B cell (primary cell): ENCODE data around the gene POT1. TPM values are rescaled to one million over a fixed set of nuclear protein-coding genes. Genes with fewer than 3 reads are reported as not detected.

Experiments used
- ATAC-seq: fragments of 200-7000 bp; cut with Tn5 transposase; one replicate; pipeline ENCODE4 v1.10.0; 2021; ENCODE audit warnings: low read depth, mild to moderate bottlenecking, moderate number of reproducible peaks, moderate library complexity
- CTCF ChIA-PET: fragments of 350-600 bp; sonication (Branson Sonifier 250); formaldehyde crosslinking; loops from one replicate; lab custom pipeline; 2021; ENCODE audit warnings: antibody characterized with exemption, inconsistent platforms; lab: Charles Lee
- POLR2A ChIA-PET: fragments of 350-600 bp; sonication (Branson Sonifier 250); formaldehyde crosslinking; loops from one replicate; lab custom pipeline; 2021; ENCODE audit warnings: antibody characterized with exemption; lab: Charles Lee
- DNase-seq: peaks from one replicate; pipeline ENCODE4 v3.0.0; 2013
- H2AFZ ChIP-seq: 2 replicates; pipeline ENCODE4 v1.6.1; 2012; ENCODE audit warnings: mild to moderate bottlenecking, low read depth, low read length; ENCODE audit not compliant: insufficient read depth, poor library complexity, severe bottlenecking
- H3K27ac ChIP-seq, 2 donors: 1 replicate in 1 of 2; 2 replicates in 1 of 2; pipeline ENCODE4 v1.5.1; 2012 to 2013; ENCODE audit warnings: low read length in 2 of 2, mild to moderate bottlenecking in 2 of 2, moderate library complexity in 1 of 2
- H3K27me3 ChIP-seq, 4 experiments: fragments of 200-600 bp in 1 of 4; sonication (generic) in 1 of 4; replicated peaks in 1 of 4; 1 replicate in 2 of 4; 2 replicates in 2 of 4; pipeline versions ENCODE4 v1.6.1 to v1.7.0; 2013 to 2016; ENCODE audit warnings: low read length in 3 of 4, mild to moderate bottlenecking in 2 of 4, mixed read lengths in 1 of 4, moderate library complexity in 1 of 4; ENCODE audit not compliant: insufficient read depth in 4 of 4, control insufficient read depth in 3 of 4; ENCODE audit errors: control extremely low read depth in 1 of 4
- H3K36me3 ChIP-seq, 2 experiments: replicated peaks in 1 of 2; 1 replicate in 1 of 2; 2 replicates in 1 of 2; pipeline versions ENCODE4 v1.6.1 to v1.7.1; 2013; ENCODE audit warnings: low read length in 1 of 2; ENCODE audit not compliant: insufficient read depth in 2 of 2, control insufficient read depth in 1 of 2; ENCODE audit errors: control extremely low read depth in 1 of 2, extremely low read depth in 1 of 2
- H3K4me1 ChIP-seq, 2 donors: fragments of 200-600 bp in 1 of 2; sonication (generic) in 1 of 2; 1 replicate in 1 of 2; 2 replicates in 1 of 2; pipeline versions ENCODE4 v1.5.1 to v1.6.1; 2013 to 2017; ENCODE audit warnings: low read length in 2 of 2; ENCODE audit not compliant: control insufficient read depth in 2 of 2, insufficient read depth in 2 of 2
- H3K4me2 ChIP-seq: replicated peaks from 2 replicates; pipeline ENCODE3; 2012; ENCODE audit warnings: mild to moderate bottlenecking, low read depth, low read length; ENCODE audit not compliant: poor library complexity, severe bottlenecking
- H3K4me3 ChIP-seq, 5 experiments: fragments of 200-600 bp in 1 of 5; sonication (generic) in 1 of 5; 1 replicate in 3 of 5; 2 replicates in 2 of 5; pipeline versions ENCODE4 v1.5.1 to v1.7.0; 2011 to 2016; ENCODE audit warnings: low read length in 4 of 5, mild to moderate bottlenecking in 4 of 5, low read depth in 2 of 5, control low read depth in 1 of 5, moderate library complexity in 1 of 5; ENCODE audit not compliant: insufficient read depth in 1 of 5; ENCODE audit errors: control extremely low read depth in 1 of 5, extremely low read depth in 1 of 5
- H3K79me2 ChIP-seq: fragments of 200-600 bp; sonication (generic); one replicate; pipeline ENCODE4 v1.6.0; 2016; ENCODE audit warnings: low read length; ENCODE audit not compliant: control insufficient read depth, insufficient read depth
- H3K9ac ChIP-seq: fragments of 200-600 bp; sonication (generic); 2 replicates; pipeline ENCODE4 v1.6.1; 2017; ENCODE audit warnings: mild to moderate bottlenecking, low read length, moderate library complexity
- H3K9me3 ChIP-seq, 3 donors: one replicate each; pipeline versions ENCODE4 v1.6.1 to v1.7.1; 2013; ENCODE audit warnings: low read length in 2 of 3; ENCODE audit not compliant: control insufficient read depth in 2 of 3, insufficient read depth in 1 of 3; ENCODE audit errors: control extremely low read depth in 1 of 3
- H4K20me1 ChIP-seq: 2 replicates; pipeline ENCODE4 v1.6.0; 2012; ENCODE audit warnings: mild to moderate bottlenecking, low read length; ENCODE audit not compliant: insufficient read depth, control insufficient read depth, poor library complexity, severe bottlenecking
- H3K27ac Mint-ChIP-seq: one replicate; pipeline ENCODE4 v1.8.0; 2021; ENCODE audit warnings: mixed read lengths
- H3K27me3 Mint-ChIP-seq: one replicate; pipeline ENCODE4 v1.8.0; 2021; ENCODE audit warnings: mixed read lengths
- H3K4me1 Mint-ChIP-seq: one replicate; pipeline ENCODE4 v1.8.0; 2021; ENCODE audit warnings: mixed read lengths
- H3K4me3 Mint-ChIP-seq: one replicate; pipeline ENCODE4 v1.8.0; 2021; ENCODE audit warnings: mixed read lengths
- H3K9me3 Mint-ChIP-seq: one replicate; pipeline ENCODE4 v1.8.0; 2022; ENCODE audit warnings: mixed read lengths; ENCODE audit not compliant: insufficient read depth
- CTCF ChIP-seq: fragments of 200-600 bp; IDR thresholded peaks from one replicate; pipeline ENCODE4 v1.8.0; 2022; ENCODE audit warnings: antibody characterized with exemption, mild to moderate bottlenecking
- EZH2 ChIP-seq: IDR thresholded peaks from 2 replicates; pipeline ENCODE4 v1.6.1; 2012; ENCODE audit warnings: borderline replicate concordance, low read depth, mild to moderate bottlenecking, moderate library complexity, low read length; ENCODE audit not compliant: insufficient read depth, poor library complexity, severe bottlenecking
- WGBS: methylation state at CpG from one replicate; pipeline ENCODE4 v1.1.5; 2013; ENCODE audit warnings: missing lambda C conversion rate; ENCODE audit not compliant: insufficient coverage; 5-methylcytosine and 5-hydroxymethylcytosine counted together
- intact Hi-C: fragments of 100-400 bp; cut with micrococcal nuclease; formaldehyde crosslinking; loops from one replicate; pipeline ENCODE4 v1.10.0; 2022
- polyA plus RNA-seq: library from polyadenylated mRNA; depleted of rRNA; stranded (reverse); fragments of >200 nt; gene quantifications from 2 replicates; pipeline ENCODE4 v1.2.3, GENCODE V29; 2012
- total RNA-seq, 2 donors: library from RNA; stranded (reverse); fragments of 120-200 nt in 1 of 2; gene quantifications; 1 replicate in 1 of 2; 2 replicates in 1 of 2; pipeline versions ENCODE4 v1.2.3 to v1.2.4, GENCODE V29; 2013 to 2022

POT1 gene
- total and polyA plus RNA-seq, 2 donors (not counting 1 experiment from before 2014, with no cell fraction given): 12.2 to 32.3 TPM

DNA sequence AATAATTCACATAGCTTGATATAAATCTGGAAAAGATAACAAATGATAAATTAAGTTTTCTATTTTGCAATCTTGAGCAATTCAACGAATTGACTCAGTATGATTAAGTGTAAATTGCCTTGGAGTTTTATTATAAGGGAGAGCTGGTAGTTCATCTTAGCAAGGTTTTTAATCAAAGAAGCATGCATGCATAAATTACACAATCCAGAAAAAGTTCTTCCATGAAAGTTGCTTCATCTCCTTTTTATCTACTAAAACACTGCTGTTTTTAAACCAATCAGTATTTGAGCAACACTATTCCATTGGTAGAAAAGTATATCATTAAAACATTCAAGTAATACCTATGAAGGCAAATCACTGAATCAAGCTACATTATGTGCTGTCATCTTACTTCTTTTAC is 47.6 kb downstream of the POT1 start:
- no peak overlapping the region for H3K27ac Mint-ChIP-seq
- Histone ChIP-seq H3K9ac (no peak overlapping the region), H3K27me3 (no peaks in the 10 kb centered on the region), H3K9me3 (no peaks in the 10 kb centered on the region), H3K27ac (no peak overlapping the region), H3K4me2 (no peak overlapping the region), H2AFZ (no peak overlapping the region), H3K4me3 (no peak overlapping the region), H3K4me1 (no peaks in the 10 kb centered on the region), H3K79me2 (no peaks in the 10 kb centered on the region), H4K20me1 (no peaks in the 10 kb centered on the region), H3K36me3 (no peaks in the 10 kb centered on the region)
- H3K4me1 Mint-ChIP-seq: no peaks in the 10 kb centered on the region
- H3K27me3 Mint-ChIP-seq: no peaks in the 10 kb centered on the region
- ATAC-seq (no peak), DNase-seq (no peak)
- CTCF ChIA-PET: no interaction called here
- POLR2A ChIA-PET: no interaction called here
- H3K9me3 Mint-ChIP-seq: no peaks in the 10 kb centered on the region
- intact Hi-C loops: no loop called here
- WGBS: no CpG with 5 or more reads among the region's 1 CpG
- TF ChIP-seq CTCF (no peak), EZH2 (no peak)
- no peak overlapping the region for H3K4me3 Mint-ChIP-seq

- intact Hi-C loops: no loop called here
- Histone ChIP-seq H3K79me2 (no peaks in the 10 kb centered on the region), H2AFZ (no peak overlapping the region), H3K9me3 (no peaks in the 10 kb centered on the region), H3K27ac (no peak overlapping the region), H3K27me3 (no peaks in the 10 kb centered on the region), H3K4me1 (no peaks in the 10 kb centered on the region), H3K4me2 (no peak overlapping the region), H3K36me3 (no peaks in the 10 kb centered on the region), H3K9ac (no peak overlapping the region), H3K4me3 (no peak overlapping the region), H4K20me1 (no peaks in the 10 kb centered on the region)
- no peak for ATAC-seq
- Mint-ChIP-seq H3K4me3 (no peak overlapping the region), H3K27ac (no peak overlapping the region), H3K9me3 (no peaks in the 10 kb centered on the region), H3K4me1 (no peaks in the 10 kb centered on the region), H3K27me3 (no peaks in the 10 kb centered on the region)
- TF ChIP-seq CTCF: no peak
- no CpG with 5 or more reads among the region's 1 CpG for WGBS
- DNase-seq: no peak
- ChIA-PET CTCF (no interaction called here), POLR2A (no interaction called here)
These were observed 49.9 kb downstream of the POT1 start for GRCh38 chr7:124879771-124880170.
